OCI-LY1 (cell line): ENCODE data around the gene TRIM31.
A peak's percentile ranks its signal among the peaks of the same experiment; 100 is the strongest.

ENCODE experiments used
- H2AFZ ChIP-seq: fragments of 200-600 bp; sonication (generic), shearing (Covaris generic); 2 replicates; pipeline ENCODE4 v1.6.0; 2014; ENCODE audit warnings: antibody characterized with exemption, mild to moderate bottlenecking, low read length
- H3F3A ChIP-seq: fragments of 200-600 bp; sonication (generic), shearing (Covaris generic); 2 replicates; pipeline ENCODE4 v1.6.0; 2014; ENCODE audit warnings: mild to moderate bottlenecking, antibody characterized with exemption, low read length, moderate library complexity; ENCODE audit not compliant: insufficient read depth
- H3K27ac ChIP-seq: fragments of 200-600 bp; sonication (generic); 2 replicates; pipeline ENCODE4 v1.5.1; 2014; ENCODE audit warnings: low read length, mixed run types, mild to moderate bottlenecking, low read depth; ENCODE audit not compliant: poor library complexity, severe bottlenecking
- H3K27me3 ChIP-seq: fragments of 200-600 bp; sonication (generic); 2 replicates; pipeline ENCODE4 v1.6.0; 2014; ENCODE audit warnings: antibody characterized with exemption, mild to moderate bottlenecking, low read length, moderate library complexity; ENCODE audit not compliant: insufficient read depth
- H3K36me3 ChIP-seq: fragments of 200-600 bp; sonication (generic); 2 replicates; pipeline ENCODE4 v1.6.1; 2014; ENCODE audit warnings: mild to moderate bottlenecking, antibody characterized with exemption, low read length, moderate library complexity, mixed read lengths; ENCODE audit not compliant: insufficient read depth
- H3K4me1 ChIP-seq: fragments of 200-600 bp; sonication (generic); 2 replicates; pipeline ENCODE4 v1.5.1; 2014; ENCODE audit warnings: mild to moderate bottlenecking, low read length, moderate library complexity; ENCODE audit not compliant: insufficient read depth, severe bottlenecking
- H3K4me2 ChIP-seq: fragments of 200-600 bp; sonication (generic), shearing (Covaris generic); 2 replicates; pipeline ENCODE4 v1.6.1; 2014; ENCODE audit warnings: low read length
- H3K4me3 ChIP-seq: fragments of 200-600 bp; sonication (generic); 2 replicates; pipeline ENCODE4 v1.5.1; 2014; ENCODE audit warnings: low read length, low read depth, mild to moderate bottlenecking, mixed read lengths; ENCODE audit not compliant: poor library complexity, severe bottlenecking
- H3K79me2 ChIP-seq: fragments of 200-600 bp; shearing (Covaris generic); 2 replicates; pipeline ENCODE4 v1.6.1; 2016; ENCODE audit warnings: mixed run types, low read length, mixed read lengths; ENCODE audit not compliant: insufficient read depth
- H3K9ac ChIP-seq: fragments of 200-600 bp; sonication (generic), shearing (Covaris generic); 2 replicates; pipeline ENCODE4 v1.6.1; 2014; ENCODE audit warnings: mild to moderate bottlenecking, low read length, mixed read lengths
- H3K9me2 ChIP-seq: fragments of 200-600 bp; sonication (generic), shearing (Covaris generic); 2 replicates; pipeline ENCODE4 v1.6.1; 2014; ENCODE audit warnings: low read depth, mild to moderate bottlenecking, low read length, mixed read lengths
- H3K9me3 ChIP-seq: fragments of 200-600 bp; shearing (Covaris generic); 2 replicates; pipeline ENCODE4 v1.6.1; 2014; ENCODE audit warnings: low read length, mixed read lengths
- H4K20me1 ChIP-seq: fragments of 200-600 bp; sonication (generic), shearing (Covaris generic); 2 replicates; pipeline ENCODE4 v1.6.0; 2016; ENCODE audit warnings: mild to moderate bottlenecking, low read length; ENCODE audit not compliant: insufficient read depth
- CTCF ChIP-seq: fragments of 200-600 bp; sonication (generic), shearing (Covaris generic); IDR thresholded peaks from 2 replicates; pipeline ENCODE4 v1.5.1; 2017; ENCODE audit warnings: mild to moderate bottlenecking, antibody characterized with exemption, low read length, moderate library complexity, mixed read lengths
- EZH2 ChIP-seq: fragments of 200-600 bp; sonication (generic), shearing (Covaris generic); IDR thresholded peaks from 2 replicates; pipeline ENCODE4 v1.8.0; 2017; ENCODE audit warnings: borderline replicate concordance, mixed run types, mild to moderate bottlenecking, antibody characterized with exemption, low read length, moderate library complexity, mixed read lengths

Gene TRIM31

GRCh38 chr6:30130887-30131862 lies 18.3 kb upstream of the TRIM31 start:
- Histone ChIP-seq H3K4me2 (no peak overlapping the region), H3K9me3 (no peaks in the 10 kb centered on the region), H4K20me1 (no peaks in the 10 kb centered on the region), H3K27me3 (peaks cover 5% of the 10 kb centered on the region; the same call in 1 of the 2 replicates), H2AFZ (no peak overlapping the region), H3K36me3 (no peaks in the 10 kb centered on the region), H3K79me2 (no peaks in the 10 kb centered on the region), H3K4me1 (peaks cover 4% of the 10 kb centered on the region), H3F3A (no peaks in the 10 kb centered on the region), H3K9ac (no peak overlapping the region), H3K4me3 (no peak overlapping the region), H3K9me2 (no peaks in the 10 kb centered on the region), H3K27ac (no peak overlapping the region)
- TF ChIP-seq CTCF, result peak; percentile 100
- no peak for TF ChIP-seq EZH2

GRCh38 chr6:30130179-30130679 lies 17.3 kb upstream of the TRIM31 start:
- no peak overlapping the region for H3K4me3 ChIP-seq
- H3K9me3 ChIP-seq, result no peaks in the 10 kb centered on the region
- H4K20me1 ChIP-seq, result no peaks in the 10 kb centered on the region
- H3K79me2 ChIP-seq, result no peaks in the 10 kb centered on the region
- no peaks in the 10 kb centered on the region for H3K9me2 ChIP-seq
- no peak for TF ChIP-seq EZH2
- peaks cover 5% of the 10 kb centered on the region; the same call in 1 of the 2 replicates for H3K27me3 ChIP-seq
- H2AFZ ChIP-seq, result no peak overlapping the region
- no peak overlapping the region for H3K27ac ChIP-seq
- no peak overlapping the region for H3K4me2 ChIP-seq
- H3K36me3 ChIP-seq, result no peaks in the 10 kb centered on the region
- no peaks in the 10 kb centered on the region for H3F3A ChIP-seq
- H3K4me1 ChIP-seq, result peaks cover 4% of the 10 kb centered on the region
- no peak overlapping the region for H3K9ac ChIP-seq

- TF ChIP-seq EZH2 (no peak), CTCF (no peak)
- Histone ChIP-seq H3K79me2 (no peaks in the 10 kb centered on the region), H3K36me3 (no peaks in the 10 kb centered on the region), H3K9me3 (no peaks in the 10 kb centered on the region), H3K4me3 (no peak overlapping the region), H3K9me2 (no peaks in the 10 kb centered on the region), H4K20me1 (no peaks in the 10 kb centered on the region), H3K27ac (no peak overlapping the region), H3K9ac (no peak overlapping the region), H3K27me3 (peaks cover 5% of the 10 kb centered on the region; the same call in 1 of the 2 replicates), H3F3A (no peaks in the 10 kb centered on the region), H2AFZ (no peak overlapping the region), H3K4me1 (peaks cover 4% of the 10 kb centered on the region), H3K4me2 (no peak overlapping the region)
These were observed 16.6 kb upstream of the TRIM31 start for GRCh38 chr6:30129265-30130178.
